PC-9 (cell line): ENCODE data around the gene INAVA. TPM values are rescaled to one million over a fixed set of nuclear protein-coding genes. Genes with fewer than 3 reads are reported as not detected.

Source experiments
- total RNA-seq: library from RNA; stranded (reverse); gene quantifications from 2 replicates; pipeline ENCODE4 v1.2.3, GENCODE V29; 2021

The INAVA gene
- total RNA-seq, 1 experiment from 2014 or later: 49.8 TPM

Other genes starting within 250 kb of the INAVA start
- 32.9 and 35.9 TPM in 2 replicates for gene DDX59, start 225.0 kb upstream of the INAVA start, total RNA-seq
- 27.5 and 40.3 TPM in 2 replicates for gene CAMSAP2, start 156.0 kb upstream of the INAVA start, total RNA-seq
- gene GPR25, start 21.9 kb upstream of the INAVA start, total RNA-seq: not detected in 2 replicates
- gene KIF21B, start 128.8 kb downstream of the INAVA start, total RNA-seq: 1.9 and 3.7 TPM in 2 replicates
- not detected in 2 replicates for gene CACNA1S, start 217.5 kb downstream of the INAVA start, total RNA-seq
- 0.24 and 0.38 TPM in 2 replicates for gene ASCL5, start 232.3 kb downstream of the INAVA start, total RNA-seq